OCI-LY7 (cell line): ENCODE results near the gene SV2B. TPM values are rescaled to one million over a fixed set of nuclear protein-coding genes. Genes with fewer than 3 reads are reported as not detected.

Experiments used
- BruUV-seq: library from RNA; stranded (reverse); fragments of 400-500 nt; replicated peaks from 2 replicates; lab custom pipeline; 2021; lab: Mats Ljungman, UMichigan
- CTCF ChIA-PET: fragments of 300-600 bp; sonication (Branson Sonifier 250); formaldehyde crosslinking; loops from one replicate; lab custom pipeline; 2022; ENCODE audit warnings: antibody characterized with exemption; ENCODE audit not compliant: unreplicated experiment; lab: Charles Lee
- POLR2A ChIA-PET: fragments of 300-600 bp; sonication (Branson Sonifier 250); formaldehyde crosslinking; loops from one replicate; lab custom pipeline; 2022; ENCODE audit warnings: antibody characterized with exemption; lab: Charles Lee
- DNase-seq: peaks from one replicate; pipeline ENCODE4 v3.0.0-alpha.2; 2015; ENCODE audit warnings: low spot score
- H2AFZ ChIP-seq: fragments of 200-600 bp; sonication (generic), shearing (Covaris generic); 2 replicates; pipeline ENCODE4 v1.6.1; 2014; ENCODE audit warnings: mild to moderate bottlenecking, antibody characterized with exemption, low read length, moderate library complexity
- H3K27ac ChIP-seq: fragments of 200-600 bp; sonication (generic); 2 replicates; pipeline ENCODE4 v1.5.1; 2014; ENCODE audit warnings: mixed run types, low read depth, mild to moderate bottlenecking, moderate library complexity, low read length, inconsistent platforms; ENCODE audit not compliant: poor library complexity, severe bottlenecking
- H3K36me3 ChIP-seq: fragments of 200-600 bp; sonication (generic); 2 replicates; pipeline ENCODE4 v1.6.1; 2014; ENCODE audit warnings: mild to moderate bottlenecking, antibody characterized with exemption, low read length, moderate library complexity, mixed read lengths; ENCODE audit not compliant: insufficient read depth
- H3K4me1 ChIP-seq: fragments of 200-600 bp; sonication (generic); 2 replicates; pipeline ENCODE4 v1.5.1; 2014; ENCODE audit warnings: mild to moderate bottlenecking, low read length; ENCODE audit not compliant: insufficient read depth, poor library complexity, severe bottlenecking
- H3K4me2 ChIP-seq: fragments of 200-600 bp; sonication (generic); 2 replicates; pipeline ENCODE4 v1.6.1; 2014; ENCODE audit warnings: mild to moderate bottlenecking, low read length
- H3K4me3 ChIP-seq: fragments of 200-600 bp; sonication (generic); 2 replicates; pipeline ENCODE4 v1.5.1; 2014; ENCODE audit warnings: mild to moderate bottlenecking, low read depth, low read length; ENCODE audit not compliant: poor library complexity, severe bottlenecking
- H3K79me2 ChIP-seq: fragments of 200-600 bp; sonication (generic); 2 replicates; pipeline ENCODE4 v1.6.1; 2016; ENCODE audit warnings: low read depth, mild to moderate bottlenecking, low read length, moderate library complexity, mixed read lengths; ENCODE audit not compliant: insufficient read depth
- H3K9me2 ChIP-seq: fragments of 200-600 bp; sonication (generic); 2 replicates; pipeline ENCODE4 v1.6.1; 2016; ENCODE audit warnings: mild to moderate bottlenecking, low read length, mixed read lengths; ENCODE audit not compliant: insufficient read depth
- H3K9me3 ChIP-seq: fragments of 200-600 bp; sonication (generic); 2 replicates; pipeline ENCODE4 v1.6.1; 2014; ENCODE audit warnings: mild to moderate bottlenecking, mixed run types, low read length, mixed read lengths
- H4K20me1 ChIP-seq: fragments of 200-600 bp; sonication (generic); 2 replicates; pipeline ENCODE4 v1.6.1; 2014; ENCODE audit warnings: mild to moderate bottlenecking, antibody characterized with exemption, low read length, moderate library complexity, mixed read lengths; ENCODE audit not compliant: insufficient read depth
- CTCF ChIP-seq: fragments of 200-600 bp; sonication (generic); conservative IDR thresholded peaks from 2 replicates; pipeline ENCODE4 v1.5.1; 2014; ENCODE audit warnings: mild to moderate bottlenecking, antibody characterized with exemption, low read length, moderate library complexity, mixed read lengths
- EZH2phosphoT487 ChIP-seq: fragments of 200-600 bp; sonication (generic); IDR thresholded peaks from 2 replicates; pipeline ENCODE4 v1.6.1; 2018; ENCODE audit warnings: low read depth, borderline replicate concordance, mild to moderate bottlenecking, mixed run types, antibody characterized with exemption, low read length, moderate library complexity, mixed read lengths
- intact Hi-C: fragments of 100-400 bp; cut with micrococcal nuclease; formaldehyde crosslinking; loops from one replicate; pipeline ENCODE4 v1.10.0; 2022; ENCODE audit not compliant: unreplicated experiment
- total RNA-seq, 2 experiments: library from RNA; depleted of rRNA in 1 of 2; stranded (reverse); fragments of >200 nt in 1 of 2; shearing (Covaris generic) in 1 of 2; gene quantifications; 2 replicates each; pipeline ENCODE4 v1.2.3, GENCODE V29; 2014 to 2022

The SV2B gene
- total RNA-seq, 2 experiments from 2014 or later: 0.15 TPM; not detected in 1

GRCh38 chr15:91281947-91282346 lies 181.9 kb downstream of the SV2B start:
- intact Hi-C loops: no loop called here
- CTCF ChIA-PET: no interaction called here
- H3K79me2 ChIP-seq: no peaks in the 10 kb centered on the region
- H3K27ac ChIP-seq: no peak overlapping the region
- H3K4me3 ChIP-seq: no peak overlapping the region
- TF ChIP-seq EZH2phosphoT487 (no peak), CTCF (no peak)
- POLR2A ChIA-PET: no interaction called here
- no peaks in the 10 kb centered on the region for H3K36me3 ChIP-seq
- H3K9me3 ChIP-seq: no peaks in the 10 kb centered on the region
- no peaks in the 10 kb centered on the region for H3K9me2 ChIP-seq
- no peak overlapping the region for H2AFZ ChIP-seq
- H4K20me1 ChIP-seq: no peaks in the 10 kb centered on the region
- H3K4me1 ChIP-seq: no peaks in the 10 kb centered on the region
- BruUV-seq: no TSS peak
- DNase-seq: no peak
- no peak overlapping the region for H3K4me2 ChIP-seq

- H3K9me2 ChIP-seq: no peaks in the 10 kb centered on the region
- TF ChIP-seq EZH2phosphoT487: no peak
- TF ChIP-seq CTCF: no peak
- BruUV-seq: no TSS peak
- CTCF ChIA-PET: no interaction called here
- no peaks in the 10 kb centered on the region for H3K4me1 ChIP-seq
- DNase-seq: no peak
- H3K4me3 ChIP-seq: no peak overlapping the region
- no peaks in the 10 kb centered on the region for H3K79me2 ChIP-seq
- no peaks in the 10 kb centered on the region for H3K36me3 ChIP-seq
- no peaks in the 10 kb centered on the region for H3K9me3 ChIP-seq
- no peak overlapping the region for H3K27ac ChIP-seq
- POLR2A ChIA-PET: no interaction called here
- H2AFZ ChIP-seq: no peak overlapping the region
- no peak overlapping the region for H3K4me2 ChIP-seq
- H4K20me1 ChIP-seq: no peaks in the 10 kb centered on the region
- intact Hi-C loops: no loop called here
These were observed 182.4 kb downstream of the SV2B start for GRCh38 chr15:91282486-91282885.

- no peak overlapping the region for H2AFZ ChIP-seq
- CTCF ChIA-PET: no interaction called here
- no peaks in the 10 kb centered on the region for H3K4me1 ChIP-seq
- no peaks in the 10 kb centered on the region for H3K36me3 ChIP-seq
- no peak overlapping the region for H3K4me2 ChIP-seq
- no peaks in the 10 kb centered on the region for H3K9me2 ChIP-seq
- no peak overlapping the region for H3K27ac ChIP-seq
- H4K20me1 ChIP-seq: no peaks in the 10 kb centered on the region
- H3K4me3 ChIP-seq: no peak overlapping the region
- no TSS peak for BruUV-seq
- no peak for DNase-seq
- no peaks in the 10 kb centered on the region for H3K9me3 ChIP-seq
- no peaks in the 10 kb centered on the region for H3K79me2 ChIP-seq
- POLR2A ChIA-PET: interaction anchor here (0.7 kb wide), 1 partner anchor 809 kb away, joined by 3 read pairs; no protein-coding TSS in a partner anchor
- intact Hi-C loops: no loop called here
- TF ChIP-seq CTCF (no peak), EZH2phosphoT487 (no peak)
These were observed 183.1 kb downstream of the SV2B start for GRCh38 chr15:91283155-91283554.
